Ishikawa (cell line): Measurements from ENCODE around the gene COL25A1.

Experiments
- CEBPB ChIP-seq: IDR thresholded peaks from 2 replicates; pipeline ENCODE4 v1.6.1; 2012
- CREB1 ChIP-seq: IDR thresholded peaks from 2 replicates; pipeline ENCODE4 v1.6.1; 2012; ENCODE audit warnings: low read depth
- EGR1 ChIP-seq: IDR thresholded peaks from 2 replicates; pipeline ENCODE4 v1.6.1; 2012
- EP300 ChIP-seq: IDR thresholded peaks from 2 replicates; pipeline ENCODE4 v1.6.1; 2012; ENCODE audit warnings: borderline replicate concordance
- MAX ChIP-seq: IDR thresholded peaks from 2 replicates; pipeline ENCODE4 v1.6.1; 2012
- NFIC ChIP-seq: IDR thresholded peaks from 2 replicates; pipeline ENCODE4 v1.6.1; 2012
- RAD21 ChIP-seq: IDR thresholded peaks from 2 replicates; pipeline ENCODE4 v1.6.1; 2012; ENCODE audit warnings: low read depth
- TAF1 ChIP-seq: IDR thresholded peaks from 2 replicates; pipeline ENCODE4 v1.6.1; 2012; ENCODE audit warnings: low read depth, mild to moderate bottlenecking
- TCF12 ChIP-seq: IDR thresholded peaks from 2 replicates; pipeline ENCODE4 v1.6.1; 2012; ENCODE audit warnings: low read depth
- TEAD4 ChIP-seq: IDR thresholded peaks from 2 replicates; pipeline ENCODE4 v1.6.1; 2012
- YY1 ChIP-seq: IDR thresholded peaks from 2 replicates; pipeline ENCODE4 v1.6.1; 2012; ENCODE audit warnings: low read depth
- ZBTB7A ChIP-seq: IDR thresholded peaks from 2 replicates; pipeline ENCODE4 v1.6.1; 2012; ENCODE audit warnings: low read depth
- TF ChIP-seq, protein P1 (sequence below): IDR thresholded peaks from 2 replicates; pipeline ENCODE4 v1.6.1; 2012; ENCODE audit warnings: low read depth, mild to moderate bottlenecking

DNA sequence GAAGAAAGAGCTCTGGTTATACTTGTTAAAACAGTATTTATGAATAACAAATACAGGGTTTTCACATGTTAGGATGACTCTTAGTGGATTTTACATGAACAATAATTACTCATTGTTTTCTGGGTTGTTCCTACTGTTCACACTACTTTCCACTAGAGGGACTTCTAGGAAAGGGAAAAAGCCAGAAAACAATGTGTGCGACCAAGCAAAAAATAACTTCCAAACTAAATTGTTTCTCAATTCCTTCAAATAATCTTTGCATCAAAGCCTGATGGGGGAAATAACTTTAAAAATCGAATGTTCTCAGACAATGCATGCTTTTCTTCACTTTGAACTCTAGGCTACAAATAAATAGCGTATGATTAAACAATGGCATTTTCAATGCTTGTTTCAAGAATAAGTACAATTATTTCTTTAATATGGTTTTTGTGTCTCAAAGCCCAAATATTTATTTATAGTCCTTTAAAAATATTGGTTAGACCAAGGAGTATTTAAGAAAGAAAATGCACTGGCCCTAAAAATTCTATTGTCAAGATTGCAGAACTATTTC, 467.5 kb downstream of the COL25A1 start:
- TF ChIP-seq TAF1: no peak
- no peak for TF ChIP-seq YY1
- peak; percentile 80 for TF ChIP-seq RAD21
- TF ChIP-seq, protein P1, sequence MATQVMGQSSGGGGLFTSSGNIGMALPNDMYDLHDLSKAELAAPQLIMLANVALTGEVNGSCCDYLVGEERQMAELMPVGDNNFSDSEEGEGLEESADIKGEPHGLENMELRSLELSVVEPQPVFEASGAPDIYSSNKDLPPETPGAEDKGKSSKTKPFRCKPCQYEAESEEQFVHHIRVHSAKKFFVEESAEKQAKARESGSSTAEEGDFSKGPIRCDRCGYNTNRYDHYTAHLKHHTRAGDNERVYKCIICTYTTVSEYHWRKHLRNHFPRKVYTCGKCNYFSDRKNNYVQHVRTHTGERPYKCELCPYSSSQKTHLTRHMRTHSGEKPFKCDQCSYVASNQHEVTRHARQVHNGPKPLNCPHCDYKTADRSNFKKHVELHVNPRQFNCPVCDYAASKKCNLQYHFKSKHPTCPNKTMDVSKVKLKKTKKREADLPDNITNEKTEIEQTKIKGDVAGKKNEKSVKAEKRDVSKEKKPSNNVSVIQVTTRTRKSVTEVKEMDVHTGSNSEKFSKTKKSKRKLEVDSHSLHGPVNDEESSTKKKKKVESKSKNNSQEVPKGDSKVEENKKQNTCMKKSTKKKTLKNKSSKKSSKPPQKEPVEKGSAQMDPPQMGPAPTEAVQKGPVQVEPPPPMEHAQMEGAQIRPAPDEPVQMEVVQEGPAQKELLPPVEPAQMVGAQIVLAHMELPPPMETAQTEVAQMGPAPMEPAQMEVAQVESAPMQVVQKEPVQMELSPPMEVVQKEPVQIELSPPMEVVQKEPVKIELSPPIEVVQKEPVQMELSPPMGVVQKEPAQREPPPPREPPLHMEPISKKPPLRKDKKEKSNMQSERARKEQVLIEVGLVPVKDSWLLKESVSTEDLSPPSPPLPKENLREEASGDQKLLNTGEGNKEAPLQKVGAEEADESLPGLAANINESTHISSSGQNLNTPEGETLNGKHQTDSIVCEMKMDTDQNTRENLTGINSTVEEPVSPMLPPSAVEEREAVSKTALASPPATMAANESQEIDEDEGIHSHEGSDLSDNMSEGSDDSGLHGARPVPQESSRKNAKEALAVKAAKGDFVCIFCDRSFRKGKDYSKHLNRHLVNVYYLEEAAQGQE: no peak
- TF ChIP-seq ZBTB7A: no peak
- TF ChIP-seq NFIC: no peak
- no peak for TF ChIP-seq TEAD4
- no peak for TF ChIP-seq EP300
- TF ChIP-seq CREB1: no peak
- TF ChIP-seq EGR1: no peak
- no peak for TF ChIP-seq CEBPB
- TF ChIP-seq TCF12: no peak
- no peak for TF ChIP-seq MAX
